Measurements from ENCODE around the gene HMOX1.
"Not testable (repeated sequence)": the region's sequence is repeated elsewhere in the genome, so short reads cannot be mapped to it uniquely, and the experiment has no call there.

Gene HMOX1

DNA sequence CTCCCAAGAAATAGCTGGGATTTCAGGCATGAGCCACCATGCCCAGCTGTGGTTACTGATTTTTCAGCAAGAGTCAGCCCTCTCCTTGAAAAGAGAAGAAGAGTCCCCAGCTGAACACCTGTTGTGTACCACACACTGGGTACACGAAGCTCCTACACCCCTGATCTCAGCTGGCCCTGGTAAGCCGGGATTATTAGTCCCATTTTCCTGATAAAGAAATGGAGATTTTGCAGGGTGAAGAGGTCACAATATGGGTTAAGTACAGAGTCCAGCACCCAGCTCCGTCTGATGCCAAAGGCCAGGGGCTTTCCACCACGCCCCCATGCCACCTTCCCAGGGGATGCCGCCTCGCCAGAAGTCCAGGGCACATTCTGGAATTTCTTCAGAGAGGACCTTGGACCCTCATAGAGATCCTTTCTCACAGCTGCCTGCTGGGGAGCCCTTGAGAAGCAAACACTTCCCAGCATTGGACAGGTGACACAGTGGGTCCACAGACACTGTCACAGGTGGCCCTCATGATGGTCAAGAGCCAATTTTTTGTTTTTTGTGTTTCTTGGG lies 19.8 kb upstream of the HMOX1 start:
- Histone ChIP-seq H3K4me3 (ENCODE audit: low read length) (no peak overlapping the region), H3K79me2 (ENCODE audit: control insufficient read depth, low read length) (no peaks in the 10 kb centered on the region), H4K20me1 (ENCODE audit: control insufficient read depth, insufficient read depth, low read depth, low read length) (no peaks in the 10 kb centered on the region), H3K4me1 (ENCODE audit: control insufficient read depth, low read length) (peaks cover 19% of the 10 kb centered on the region), H3K9me2 (replicated peaks; ENCODE audit: control insufficient read depth, low read length) (no peaks in the 10 kb centered on the region), H3K4me2 (ENCODE audit: low read length) (no peak overlapping the region), H3K27me3 (ENCODE audit: control insufficient read depth, low read length) (0 out of 2 replicates have a peak, but pooled peaks cover 4% of the 10 kb centered on the region), H3K27ac (ENCODE audit: low read depth, low read length) (no peak overlapping the region), H3K36me3 (ENCODE audit: control insufficient read depth, low read length) (no peaks in the 10 kb centered on the region), H3F3A (ENCODE audit: control insufficient read depth, insufficient read depth) (no peaks in the 10 kb centered on the region), H3K9me3 (ENCODE audit: control insufficient read depth, insufficient read depth, low read length) (no peaks in the 10 kb centered on the region)
- TF ChIP-seq, protein P1, sequence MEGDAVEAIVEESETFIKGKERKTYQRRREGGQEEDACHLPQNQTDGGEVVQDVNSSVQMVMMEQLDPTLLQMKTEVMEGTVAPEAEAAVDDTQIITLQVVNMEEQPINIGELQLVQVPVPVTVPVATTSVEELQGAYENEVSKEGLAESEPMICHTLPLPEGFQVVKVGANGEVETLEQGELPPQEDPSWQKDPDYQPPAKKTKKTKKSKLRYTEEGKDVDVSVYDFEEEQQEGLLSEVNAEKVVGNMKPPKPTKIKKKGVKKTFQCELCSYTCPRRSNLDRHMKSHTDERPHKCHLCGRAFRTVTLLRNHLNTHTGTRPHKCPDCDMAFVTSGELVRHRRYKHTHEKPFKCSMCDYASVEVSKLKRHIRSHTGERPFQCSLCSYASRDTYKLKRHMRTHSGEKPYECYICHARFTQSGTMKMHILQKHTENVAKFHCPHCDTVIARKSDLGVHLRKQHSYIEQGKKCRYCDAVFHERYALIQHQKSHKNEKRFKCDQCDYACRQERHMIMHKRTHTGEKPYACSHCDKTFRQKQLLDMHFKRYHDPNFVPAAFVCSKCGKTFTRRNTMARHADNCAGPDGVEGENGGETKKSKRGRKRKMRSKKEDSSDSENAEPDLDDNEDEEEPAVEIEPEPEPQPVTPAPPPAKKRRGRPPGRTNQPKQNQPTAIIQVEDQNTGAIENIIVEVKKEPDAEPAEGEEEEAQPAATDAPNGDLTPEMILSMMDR (IDR thresholded peaks at IDR 0.05; ENCODE audit: low read depth, low read length, poor library complexity, severe bottlenecking) = no peak
- no peak for TF ChIP-seq EZH2phosphoT487 (IDR thresholded peaks at IDR 0.05; ENCODE audit: borderline replicate concordance, low read length)

- Histone ChIP-seq H3K4me1 (ENCODE audit: control insufficient read depth, low read length) (peaks cover 28% of the 10 kb centered on the region), H3K27ac (ENCODE audit: low read depth, low read length) (no peak overlapping the region), H3F3A (ENCODE audit: control insufficient read depth, insufficient read depth) (no peaks in the 10 kb centered on the region), H4K20me1 (ENCODE audit: control insufficient read depth, insufficient read depth, low read depth, low read length) (no peaks in the 10 kb centered on the region), H3K4me2 (ENCODE audit: low read length) (no peak overlapping the region), H3K79me2 (ENCODE audit: control insufficient read depth, low read length) (no peaks in the 10 kb centered on the region), H3K27me3 (ENCODE audit: control insufficient read depth, low read length) (0 out of 2 replicates have a peak, but pooled peaks cover 4% of the 10 kb centered on the region), H3K36me3 (ENCODE audit: control insufficient read depth, low read length) (no peaks in the 10 kb centered on the region), H3K9me2 (replicated peaks; ENCODE audit: control insufficient read depth, low read length) (no peaks in the 10 kb centered on the region), H3K4me3 (ENCODE audit: low read length) (no peak overlapping the region), H3K9me3 (ENCODE audit: control insufficient read depth, insufficient read depth, low read length) (no peaks in the 10 kb centered on the region)
- TF ChIP-seq EZH2phosphoT487 (IDR thresholded peaks at IDR 0.05; ENCODE audit: borderline replicate concordance, low read length) = no peak
- TF ChIP-seq, protein P1 (IDR thresholded peaks at IDR 0.05; ENCODE audit: low read depth, low read length, poor library complexity, severe bottlenecking) = no peak
These were observed 17.3 kb upstream of the HMOX1 start for GRCh38 chr22:35363566-35364086.

- H3K9me3 ChIP-seq (ENCODE audit: control insufficient read depth, insufficient read depth, low read length); H3K36me3 ChIP-seq (ENCODE audit: control insufficient read depth, low read length); H3K27ac ChIP-seq (ENCODE audit: low read depth, low read length); H3K27me3 ChIP-seq (ENCODE audit: control insufficient read depth, low read length); H3K79me2 ChIP-seq (ENCODE audit: control insufficient read depth, low read length); H3K9me2 ChIP-seq (replicated peaks; ENCODE audit: control insufficient read depth, low read length); H3F3A ChIP-seq (ENCODE audit: control insufficient read depth, insufficient read depth); H3K4me2 ChIP-seq (ENCODE audit: low read length); H3K4me3 ChIP-seq (ENCODE audit: low read length); H4K20me1 ChIP-seq (ENCODE audit: control insufficient read depth, insufficient read depth, low read depth, low read length): not testable (repeated sequence)
- H3K4me1 ChIP-seq (ENCODE audit: control insufficient read depth, low read length) = peaks cover 28% of the 10 kb centered on the region
These were observed 16.7 kb upstream of the HMOX1 start for GRCh38 chr22:35364230-35364629.

- Histone ChIP-seq H3K27ac (ENCODE audit: low read depth, low read length) (no peak overlapping the region), H3K4me1 (ENCODE audit: control insufficient read depth, low read length) (peaks cover 28% of the 10 kb centered on the region), H3K36me3 (ENCODE audit: control insufficient read depth, low read length) (no peaks in the 10 kb centered on the region), H3K4me2 (ENCODE audit: low read length) (peak overlapping the region; percentile 24; the same call in 1 of the 2 replicates), H3K79me2 (ENCODE audit: control insufficient read depth, low read length) (no peaks in the 10 kb centered on the region), H3K9me3 (ENCODE audit: control insufficient read depth, insufficient read depth, low read length) (no peaks in the 10 kb centered on the region), H4K20me1 (ENCODE audit: control insufficient read depth, insufficient read depth, low read depth, low read length) (no peaks in the 10 kb centered on the region), H3K4me3 (ENCODE audit: low read length) (no peak overlapping the region), H3F3A (ENCODE audit: control insufficient read depth, insufficient read depth) (no peaks in the 10 kb centered on the region), H3K9me2 (replicated peaks; ENCODE audit: control insufficient read depth, low read length) (no peaks in the 10 kb centered on the region), H3K27me3 (ENCODE audit: control insufficient read depth, low read length) (no peaks in the 10 kb centered on the region)
- TF ChIP-seq, protein P1 (IDR thresholded peaks at IDR 0.05; ENCODE audit: low read depth, low read length, poor library complexity, severe bottlenecking) = no peak
- TF ChIP-seq EZH2phosphoT487 (IDR thresholded peaks at IDR 0.05; ENCODE audit: borderline replicate concordance, low read length) = no peak
These were observed 13.5 kb upstream of the HMOX1 start for GRCh38 chr22:35367331-35367886.

All from DOHH2 (cell line).